ENCODE data around the gene ZNF518B. TPM values are rescaled to one million over a fixed set of nuclear protein-coding genes. Genes with fewer than 3 reads are reported as not detected.

ZNF518B gene
- polyA plus RNA-seq, 1 donor: 17.7 TPM

Other genes with a start within 250 kb of the ZNF518B start
- gene CLNK, start 227.3 kb upstream of the ZNF518B start, polyA plus RNA-seq: 0.52 TPM

Data from large intestine (tissue), 1 donor.